Lower lobe of right lung (tissue), 2 donors: ENCODE measurements around the gene GPM6B. TPM values are rescaled to one million over a fixed set of nuclear protein-coding genes. Genes with fewer than 3 reads are reported as not detected.
"Not testable (repeated sequence)": the region's sequence is repeated elsewhere in the genome, so short reads cannot be mapped to it uniquely, and the experiment has no call there.

Experiments
- ATAC-seq, 2 donors: fragments of 200-7000 bp; cut with Tn5 transposase; one replicate each; pipeline ENCODE4 v1.9.1; 2020 to 2022; ENCODE audit warnings: mild to moderate bottlenecking in 2 of 2, moderate library complexity in 2 of 2
- DNase-seq: peaks from one replicate; pipeline ENCODE4 v3.0.0-alpha.2; 2020
- H3K27ac ChIP-seq: fragments of 200-600 bp; one replicate; pipeline ENCODE4 v1.8.0; 2022
- H3K27me3 ChIP-seq: fragments of 200-600 bp; one replicate; pipeline ENCODE4 v1.8.0; 2022; ENCODE audit warnings: low read depth
- H3K36me3 ChIP-seq: fragments of 200-600 bp; one replicate; pipeline ENCODE4 v1.8.0; 2022; ENCODE audit warnings: mild to moderate bottlenecking
- H3K4me1 ChIP-seq: fragments of 200-600 bp; one replicate; pipeline ENCODE4 v1.8.0; 2022
- H3K4me3 ChIP-seq: fragments of 200-600 bp; one replicate; pipeline ENCODE4 v1.8.0; 2022; ENCODE audit warnings: mild to moderate bottlenecking
- H3K9me3 ChIP-seq: fragments of 200-600 bp; one replicate; pipeline ENCODE4 v1.8.0; 2022
- CTCF ChIP-seq: fragments of 200-600 bp; IDR thresholded peaks from one replicate; pipeline ENCODE4 v1.8.0; 2022; ENCODE audit warnings: antibody characterized with exemption, mild to moderate bottlenecking
- intact Hi-C: fragments of 100-400 bp; cut with DNase I; formaldehyde crosslinking; loops from one replicate; pipeline ENCODE4 v1.11.0; 2022
- total RNA-seq: library from RNA; stranded (reverse); fragmentation: NEBNext Ultra II Directional; extraction: Animal tissue kit (Norgen Biotek cat#: 25700); gene quantifications from one replicate; pipeline ENCODE4 v1.2.1, GENCODE V29; 2021
- donor health status: DM: no; HTN: yes; CAD: no; lungs with severe emphysema.

Gene GPM6B
- total RNA-seq, 1 donor from 2014 or later, result 21.6 TPM

GRCh38 chrX:13742397-13743176 is 74.3 kb downstream of the GPM6B start:
- no peak for DNase-seq
- Histone ChIP-seq H3K4me3 (no peak overlapping the region), H3K9me3 (no peaks in the 10 kb centered on the region), H3K4me1 (no peaks in the 10 kb centered on the region), H3K36me3 (peaks cover 22% of the 10 kb centered on the region), H3K27ac (peak overlapping the region; percentile 49), H3K27me3 (no peaks in the 10 kb centered on the region)
- intact Hi-C loops, result no loop called here
- no peak for TF ChIP-seq CTCF
- peak; percentile 67 to 82 for ATAC-seq

- Histone ChIP-seq H3K27ac (no peak overlapping the region), H3K27me3 (no peaks in the 10 kb centered on the region), H3K9me3 (no peaks in the 10 kb centered on the region), H3K36me3 (peaks cover 19% of the 10 kb centered on the region), H3K4me3 (no peak overlapping the region), H3K4me1 (peaks cover under 1% of the 10 kb centered on the region)
- intact Hi-C loops, result no loop called here
- DNase-seq, result no peak
- no peak for ATAC-seq
- TF ChIP-seq CTCF, result no peak
Observed at GRCh38 chrX:13741695-13742094, 75.2 kb downstream of the GPM6B start.

GRCh38 chrX:13734278-13735172 is 82.4 kb downstream of the GPM6B start, which contains the start of the genes OFD1 and TRAPPC2:
Gene OFD1 (plus strand): TSS chrX:13734748. CDS start chrX:13735072, 324 bp downstream.
Gene TRAPPC2 (minus strand): TSS chrX:13734620. CDS start chrX:13719963, 14,657 bp downstream.
- ATAC-seq (peak; percentile 99 to 100), DNase-seq (peak; percentile 94)
- no peak for TF ChIP-seq CTCF
- Histone ChIP-seq H3K4me3 (peak within 1 kb of the TSS; percentile 71), H3K9me3 (no peaks in the 10 kb centered on the region), H3K4me1 (peaks cover 10% of the 10 kb centered on the region), H3K36me3 (peaks cover 2% of the 10 kb centered on the region), H3K27me3 (no peaks in the 10 kb centered on the region), H3K27ac (peak within 1 kb of the TSS; percentile 92)
- intact Hi-C loops, result no loop called here

GRCh38 chrX:13733506-13733905 is 83.4 kb downstream of the GPM6B start:
- H3K27ac ChIP-seq, result peak overlapping the region; percentile 92
- ATAC-seq (no peak), DNase-seq (no peak)
- intact Hi-C loops, result no loop called here
- H3K9me3 ChIP-seq, result no peaks in the 10 kb centered on the region
- H3K27me3 ChIP-seq, result no peaks in the 10 kb centered on the region
- H3K36me3 ChIP-seq, result no peaks in the 10 kb centered on the region
- H3K4me1 ChIP-seq, result peaks cover 10% of the 10 kb centered on the region
- H3K4me3 ChIP-seq, result peak overlapping the region; percentile 71
- TF ChIP-seq CTCF, result no peak

GRCh38 chrX:13732246-13733067 is 84.4 kb downstream of the GPM6B start:
- intact Hi-C loops, result no loop called here
- no peak for TF ChIP-seq CTCF
- no peaks in the 10 kb centered on the region for H3K27me3 ChIP-seq
- no peak overlapping the region for H3K4me3 ChIP-seq
- DNase-seq, result no peak
- no peak overlapping the region for H3K27ac ChIP-seq
- no peak for ATAC-seq
- H3K9me3 ChIP-seq, result no peaks in the 10 kb centered on the region
- peaks cover 10% of the 10 kb centered on the region for H3K4me1 ChIP-seq
- H3K36me3 ChIP-seq, result no peaks in the 10 kb centered on the region

GRCh38 chrX:13730523-13730922 is 86.4 kb downstream of the GPM6B start:
- H3K36me3 ChIP-seq, H3K27me3 ChIP-seq, ATAC-seq, H3K9me3 ChIP-seq, H3K4me3 ChIP-seq, DNase-seq, intact Hi-C loops, H3K4me1 ChIP-seq, H3K27ac ChIP-seq: not testable (repeated sequence)

GRCh38 chrX:13726583-13726982 is 90.3 kb downstream of the GPM6B start:
- H3K4me3 ChIP-seq, H3K4me1 ChIP-seq, H3K9me3 ChIP-seq, H3K27me3 ChIP-seq, ATAC-seq, H3K36me3 ChIP-seq, H3K27ac ChIP-seq, DNase-seq, intact Hi-C loops: not testable (repeated sequence)
